GM12874 (cell line): ENCODE data around the gene ANXA4.

ENCODE experiments used
- CTCF ChIP-seq: IDR thresholded peaks from 2 replicates; pipeline ENCODE4 v1.5.1; 2011; ENCODE audit warnings: low read depth, mild to moderate bottlenecking, control low read depth, low read length, moderate library complexity; ENCODE audit not compliant: insufficient read depth

The ANXA4 gene

GRCh38 chr2:69797836-69798289, 55.9 kb downstream of the ANXA4 start:
- no peak for TF ChIP-seq CTCF

GRCh38 chr2:69798290-69798908, 56.5 kb downstream of the ANXA4 start:
- no peak for TF ChIP-seq CTCF

- TF ChIP-seq CTCF, result no peak
Observed at GRCh38 chr2:69798909-69799526, 57.1 kb downstream of the ANXA4 start.

- no peak for TF ChIP-seq CTCF
Observed at GRCh38 chr2:69801745-69802290, 59.9 kb downstream of the ANXA4 start.

- TF ChIP-seq CTCF, result no peak
Observed at GRCh38 chr2:69804416-69804815, 62.5 kb downstream of the ANXA4 start.

- TF ChIP-seq CTCF, result no peak
Observed at GRCh38 chr2:69805887-69806286, 64.0 kb downstream of the ANXA4 start.

GRCh38 chr2:69807821-69808540, 66.0 kb downstream of the ANXA4 start:
- no peak for TF ChIP-seq CTCF
